A673 (cell line): Measurements from ENCODE around the gene PDIA4. TPM values are rescaled to one million over a fixed set of nuclear protein-coding genes. Genes with fewer than 3 reads are reported as not detected.
A peak's percentile ranks its signal among the peaks of the same experiment; 100 is the strongest.

Source experiments
- BruUV-seq: library from RNA; stranded (reverse); fragments of 400-500 nt; replicated peaks from 2 replicates; lab custom pipeline; 2021; lab: Mats Ljungman, UMichigan
- CTCF ChIA-PET: fragments of 300-600 bp; sonication (Branson Sonifier 250); formaldehyde crosslinking; loops from one replicate; lab custom pipeline; 2022; ENCODE audit warnings: antibody characterized with exemption; lab: Charles Lee
- POLR2A ChIA-PET: fragments of 300-600 bp; sonication (Branson Sonifier 250); formaldehyde crosslinking; loops from one replicate; lab custom pipeline; 2022; ENCODE audit warnings: antibody characterized with exemption; ENCODE audit not compliant: low non-redundant PET; lab: Charles Lee
- DNase-seq: peaks from one replicate; pipeline ENCODE4 v3.0.0-alpha.2; 2015; ENCODE audit warnings: low spot score
- H3K27ac ChIP-seq: fragments of 200-600 bp; sonication (generic); 2 replicates; pipeline ENCODE4 v1.5.1; 2016; ENCODE audit warnings: mixed run types, low read depth, mild to moderate bottlenecking, mixed read lengths, antibody characterized with exemption, low read length; ENCODE audit not compliant: poor library complexity, severe bottlenecking
- H3K27me3 ChIP-seq: fragments of 200-600 bp; sonication (generic); replicated peaks from 2 replicates; pipeline ENCODE4 v1.6.1; 2017; ENCODE audit warnings: mixed run types, low read depth, mild to moderate bottlenecking, mixed read lengths, antibody characterized with exemption, low read length; ENCODE audit not compliant: insufficient read depth, poor library complexity
- H3K36me3 ChIP-seq: fragments of 200-600 bp; sonication (generic); 2 replicates; pipeline ENCODE4 v1.6.1; 2016; ENCODE audit warnings: mixed run types, mild to moderate bottlenecking, mixed read lengths, antibody characterized with exemption, low read length; ENCODE audit not compliant: insufficient read depth, poor library complexity, severe bottlenecking
- H3K4me1 ChIP-seq: fragments of 200-600 bp; sonication (generic); 2 replicates; pipeline ENCODE4 v1.6.1; 2017; ENCODE audit warnings: mixed run types, mild to moderate bottlenecking, mixed read lengths, antibody characterized with exemption, low read length; ENCODE audit not compliant: insufficient read depth, poor library complexity, severe bottlenecking
- H3K4me3 ChIP-seq: fragments of 200-600 bp; sonication (generic); 2 replicates; pipeline ENCODE4 v1.5.1; 2016; ENCODE audit warnings: low read depth, mixed run types, mild to moderate bottlenecking, mixed read lengths, low read length; ENCODE audit not compliant: poor library complexity, severe bottlenecking
- H3K9me3 ChIP-seq: fragments of 200-600 bp; sonication (generic); 2 replicates; pipeline ENCODE4 v1.6.1; 2016; ENCODE audit warnings: mixed run types, low read depth, mild to moderate bottlenecking, mixed read lengths, antibody characterized with exemption, low read length; ENCODE audit not compliant: poor library complexity, severe bottlenecking
- CTCF ChIP-seq: fragments of 300-800, 200-600 bp; sonication (generic); conservative IDR thresholded peaks from 2 replicates; pipeline ENCODE4 v1.5.1; 2017; ENCODE audit warnings: low read depth, mild to moderate bottlenecking, antibody characterized with exemption, low read length, moderate library complexity, mixed read lengths
- EZH2 ChIP-seq: fragments of 200-600 bp; sonication (generic); IDR thresholded peaks from 2 replicates; pipeline ENCODE4 v1.6.1; 2017; ENCODE audit warnings: borderline replicate concordance, low read depth, mild to moderate bottlenecking, mixed read lengths, antibody characterized with exemption, low read length; ENCODE audit not compliant: poor library complexity, severe bottlenecking
- intact Hi-C: fragments of 100-400 bp; cut with micrococcal nuclease; formaldehyde crosslinking; loops from one replicate; pipeline ENCODE4 v1.10.0; 2022; ENCODE audit not compliant: unreplicated experiment
- total RNA-seq: library from RNA; stranded (reverse); gene quantifications from 2 replicates; pipeline ENCODE4 v1.2.3, GENCODE V29; 2021

The PDIA4 gene
- total RNA-seq, 1 experiment from 2014 or later: 235 TPM

GRCh38 chr7:149022756-149023360 is 5.4 kb downstream of the PDIA4 start:
- H3K27me3 ChIP-seq: no peaks in the 10 kb centered on the region
- peak overlapping the region; percentile 61 for H3K27ac ChIP-seq
- DNase-seq: no peak
- intact Hi-C loops: no loop called here
- no peak overlapping the region for H3K4me3 ChIP-seq
- ChIA-PET CTCF (no interaction called here), POLR2A (no interaction called here)
- peaks cover 39% of the 10 kb centered on the region for H3K4me1 ChIP-seq
- peaks cover 37% of the 10 kb centered on the region for H3K36me3 ChIP-seq
- no peak for TF ChIP-seq EZH2
- no peak for TF ChIP-seq CTCF
- no peaks in the 10 kb centered on the region for H3K9me3 ChIP-seq
- no TSS peak for BruUV-seq

GRCh38 chr7:149021725-149022062 is 6.6 kb downstream of the PDIA4 start:
- ChIA-PET POLR2A (no interaction called here), CTCF (no interaction called here)
- H3K9me3 ChIP-seq: no peaks in the 10 kb centered on the region
- BruUV-seq: no TSS peak
- DNase-seq: no peak
- intact Hi-C loops: no loop called here
- no peak overlapping the region for H3K4me3 ChIP-seq
- peaks cover 48% of the 10 kb centered on the region for H3K36me3 ChIP-seq
- TF ChIP-seq CTCF (no peak), EZH2 (no peak)
- H3K27me3 ChIP-seq: no peaks in the 10 kb centered on the region
- peaks cover 34% of the 10 kb centered on the region for H3K4me1 ChIP-seq
- H3K27ac ChIP-seq: peak overlapping the region; percentile 61

GRCh38 chr7:149020483-149020882 is 7.8 kb downstream of the PDIA4 start:
- Histone ChIP-seq H3K4me1 (peaks cover 26% of the 10 kb centered on the region), H3K4me3 (no peak overlapping the region), H3K36me3 (peaks cover 51% of the 10 kb centered on the region), H3K9me3 (no peaks in the 10 kb centered on the region), H3K27ac (no peak overlapping the region), H3K27me3 (no peaks in the 10 kb centered on the region)
- intact Hi-C loops: no loop called here
- POLR2A ChIA-PET: no interaction called here
- TF ChIP-seq CTCF (no peak), EZH2 (no peak)
- CTCF ChIA-PET: no interaction called here
- BruUV-seq: no TSS peak
- no peak for DNase-seq
